HEK293 (cell line): ENCODE results near the gene PPP1R10.
A peak's percentile ranks its signal among the peaks of the same experiment; 100 is the strongest.

Source experiments
- BCL11A ChIP-seq: fragments of 450-650 bp; formaldehyde crosslinking; IDR thresholded peaks from 2 replicates; pipeline ENCODE4 v1.5.1; 2016; ENCODE audit warnings: low read depth, missing biosample characterization, missing genetic modification characterization
- EGR2 ChIP-seq: fragments of 450-650 bp; formaldehyde crosslinking; IDR thresholded peaks from 2 replicates; pipeline ENCODE4 v1.5.1; 2016; ENCODE audit warnings: low read depth, missing biosample characterization, missing genetic modification characterization
- GFI1B ChIP-seq: fragments of 450-650 bp; formaldehyde crosslinking; IDR thresholded peaks from 2 replicates; pipeline ENCODE4 v1.5.1; 2016; ENCODE audit warnings: missing biosample characterization, missing genetic modification characterization
- GLIS2 ChIP-seq: fragments of 450-650 bp; formaldehyde crosslinking; IDR thresholded peaks from 2 replicates; pipeline ENCODE4 v1.5.1; 2016; ENCODE audit warnings: missing biosample characterization, missing genetic modification characterization
- OSR2 ChIP-seq: fragments of 450-650 bp; formaldehyde crosslinking; IDR thresholded peaks from 2 replicates; pipeline ENCODE4 v1.5.1; 2016; ENCODE audit warnings: missing biosample characterization, missing genetic modification characterization
- PRDM1 ChIP-seq: fragments of 450-650 bp; formaldehyde crosslinking; IDR thresholded peaks from 2 replicates; pipeline ENCODE4; 2016; ENCODE audit warnings: missing biosample characterization, missing genetic modification characterization
- ZBTB1 ChIP-seq: fragments of 450-650 bp; formaldehyde crosslinking; IDR thresholded peaks from 2 replicates; pipeline ENCODE4 v1.5.1; 2016; ENCODE audit warnings: missing biosample characterization, missing genetic modification characterization
- ZNF132 ChIP-seq: fragments of 450-650 bp; formaldehyde crosslinking; IDR thresholded peaks from 2 replicates; pipeline ENCODE4 v1.5.1; 2017; ENCODE audit warnings: missing biosample characterization, missing genetic modification characterization, borderline replicate concordance
- ZNF16 ChIP-seq: fragments of 450-650 bp; formaldehyde crosslinking; IDR thresholded peaks from 2 replicates; pipeline ENCODE4 v1.5.1; 2016; ENCODE audit warnings: low read depth, missing biosample characterization, missing genetic modification characterization
- ZNF302 ChIP-seq: fragments of 450-650 bp; formaldehyde crosslinking; IDR thresholded peaks from 2 replicates; pipeline ENCODE4 v1.5.1; 2016; ENCODE audit warnings: missing biosample characterization, missing genetic modification characterization, low read depth
- ZNF514 ChIP-seq: fragments of 450-650 bp; formaldehyde crosslinking; IDR thresholded peaks from 2 replicates; pipeline ENCODE4 v1.5.1; 2016; ENCODE audit warnings: missing biosample characterization, missing genetic modification characterization
- ZNF677 ChIP-seq: fragments of 450-650 bp; IDR thresholded peaks from 2 replicates; pipeline ENCODE4 v1.5.0; 2018; ENCODE audit warnings: missing biosample characterization, mild to moderate bottlenecking, missing genetic modification characterization, moderate library complexity
- ZNF837 ChIP-seq: fragments of 450-650 bp; formaldehyde crosslinking; IDR thresholded peaks from 2 replicates; pipeline ENCODE4 v1.5.1; 2016; ENCODE audit warnings: missing biosample characterization, missing genetic modification characterization
- ZSCAN30 ChIP-seq: fragments of 450-650 bp; IDR thresholded peaks from 2 replicates; pipeline ENCODE4 v1.5.1; 2018; ENCODE audit warnings: missing biosample characterization, mild to moderate bottlenecking, missing genetic modification characterization, moderate library complexity
- TF ChIP-seq, protein P1 (sequence below): fragments of 450-650 bp; formaldehyde crosslinking; IDR thresholded peaks from 2 replicates; pipeline ENCODE4 v1.5.1; 2016; ENCODE audit warnings: missing biosample characterization, missing genetic modification characterization
- TF ChIP-seq, protein P2 (sequence below): fragments of 450-650 bp; formaldehyde crosslinking; IDR thresholded peaks from 2 replicates; pipeline ENCODE4 v1.5.1; 2016; ENCODE audit warnings: missing biosample characterization, missing genetic modification characterization
- TF ChIP-seq, protein P3 (sequence below): fragments of 450-650 bp; formaldehyde crosslinking; IDR thresholded peaks from 2 replicates; pipeline ENCODE4 v1.5.1; 2016; ENCODE audit warnings: missing biosample characterization, missing genetic modification characterization, low read depth
- TF ChIP-seq, protein P4 (sequence below): fragments of 450-650 bp; formaldehyde crosslinking; IDR thresholded peaks from 2 replicates; pipeline ENCODE4 v1.5.1; 2016; ENCODE audit warnings: missing biosample characterization, missing genetic modification characterization, borderline replicate concordance
- TF ChIP-seq, protein P5 (sequence below): fragments of 450-650 bp; formaldehyde crosslinking; IDR thresholded peaks from 2 replicates; pipeline ENCODE4 v1.5.1; 2017; ENCODE audit warnings: missing biosample characterization, missing genetic modification characterization
- TF ChIP-seq, protein P6 (sequence below): fragments of 450-650 bp; formaldehyde crosslinking; IDR thresholded peaks from 2 replicates; pipeline ENCODE4 v1.5.1; 2016; ENCODE audit warnings: missing biosample characterization, missing genetic modification characterization
- TF ChIP-seq, protein P7 (sequence below): fragments of 450-650 bp; formaldehyde crosslinking; IDR thresholded peaks from 2 replicates; pipeline ENCODE4 v1.5.1; 2016; ENCODE audit warnings: missing biosample characterization, missing genetic modification characterization
- TF ChIP-seq, protein P8 (sequence below): fragments of 450-650 bp; IDR thresholded peaks from 2 replicates; pipeline ENCODE4 v1.5.1; 2018; ENCODE audit warnings: missing biosample characterization, missing genetic modification characterization
- TF ChIP-seq, protein P9 (sequence below): fragments of 450-650 bp; formaldehyde crosslinking; optimal IDR thresholded peaks from 2 replicates; pipeline ENCODE3; 2016; ENCODE audit warnings: missing biosample characterization, mild to moderate bottlenecking, missing genetic modification characterization

Gene PPP1R10

DNA sequence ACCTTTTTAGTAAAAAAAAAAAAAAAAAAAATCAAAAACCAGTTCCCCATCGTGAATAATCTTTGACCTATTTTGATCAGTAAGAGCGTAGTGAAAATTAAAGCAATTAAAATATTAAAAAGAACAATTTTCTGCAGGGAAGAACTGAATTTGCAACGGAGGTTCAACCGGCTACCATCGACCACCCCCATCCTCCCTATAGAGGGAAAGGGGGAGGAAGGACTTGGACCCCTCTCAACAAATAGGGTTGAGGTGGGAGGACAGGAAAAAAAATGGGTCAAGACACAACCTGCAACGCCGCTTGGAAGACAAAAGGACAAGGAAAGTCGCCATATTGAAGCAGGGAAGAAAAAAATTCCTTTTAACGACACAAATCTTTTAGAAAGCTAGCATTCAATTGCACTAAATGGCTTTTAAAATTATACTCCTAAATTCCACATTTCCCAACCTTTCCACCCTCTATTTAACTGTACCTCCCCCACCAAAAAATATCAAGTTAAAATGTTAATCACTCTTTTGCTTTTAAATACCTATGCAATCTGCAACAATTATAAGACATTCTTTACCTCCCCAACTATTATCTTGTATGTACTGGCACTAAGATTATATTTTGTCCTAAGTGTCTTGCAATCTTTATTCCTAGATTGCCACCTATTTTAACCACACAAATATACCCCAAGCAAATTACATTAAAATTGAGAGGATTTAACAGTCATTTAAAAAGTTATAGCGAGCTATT lies 1.7 kb downstream of the PPP1R10 start (continued):
- TF ChIP-seq, protein P1, sequence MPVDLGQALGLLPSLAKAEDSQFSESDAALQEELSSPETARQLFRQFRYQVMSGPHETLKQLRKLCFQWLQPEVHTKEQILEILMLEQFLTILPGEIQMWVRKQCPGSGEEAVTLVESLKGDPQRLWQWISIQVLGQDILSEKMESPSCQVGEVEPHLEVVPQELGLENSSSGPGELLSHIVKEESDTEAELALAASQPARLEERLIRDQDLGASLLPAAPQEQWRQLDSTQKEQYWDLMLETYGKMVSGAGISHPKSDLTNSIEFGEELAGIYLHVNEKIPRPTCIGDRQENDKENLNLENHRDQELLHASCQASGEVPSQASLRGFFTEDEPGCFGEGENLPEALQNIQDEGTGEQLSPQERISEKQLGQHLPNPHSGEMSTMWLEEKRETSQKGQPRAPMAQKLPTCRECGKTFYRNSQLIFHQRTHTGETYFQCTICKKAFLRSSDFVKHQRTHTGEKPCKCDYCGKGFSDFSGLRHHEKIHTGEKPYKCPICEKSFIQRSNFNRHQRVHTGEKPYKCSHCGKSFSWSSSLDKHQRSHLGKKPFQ (tag by site-specific recombination), result no peak
- TF ChIP-seq, protein P2, sequence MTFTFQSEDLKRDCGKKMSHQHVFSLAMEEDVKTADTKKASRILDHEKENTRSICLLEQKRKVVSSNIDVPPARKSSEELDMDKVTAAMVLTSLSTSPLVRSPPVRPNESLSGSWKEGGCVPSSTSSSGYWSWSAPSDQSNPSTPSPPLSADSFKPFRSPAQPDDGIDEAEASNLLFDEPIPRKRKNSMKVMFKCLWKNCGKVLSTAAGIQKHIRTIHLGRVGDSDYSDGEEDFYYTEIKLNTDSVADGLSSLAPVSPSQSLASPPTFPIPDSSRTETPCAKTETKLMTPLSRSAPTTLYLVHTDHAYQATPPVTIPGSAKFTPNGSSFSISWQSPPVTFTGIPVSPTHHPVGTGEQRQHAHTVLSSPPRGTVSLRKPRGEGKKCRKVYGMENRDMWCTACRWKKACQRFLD, result no peak
- 0 out of 2 replicates have a peak, but pooled peaks have one; percentile 48 for TF ChIP-seq ZSCAN30 (tag by site-specific recombination)
- TF ChIP-seq EGR2 (tag by site-specific recombination), result 0 out of 2 replicates have a peak, but pooled peaks have one; percentile 18
- no peak for TF ChIP-seq ZNF16
- TF ChIP-seq BCL11A (tag by site-specific recombination), result no peak
- TF ChIP-seq, protein P3, sequence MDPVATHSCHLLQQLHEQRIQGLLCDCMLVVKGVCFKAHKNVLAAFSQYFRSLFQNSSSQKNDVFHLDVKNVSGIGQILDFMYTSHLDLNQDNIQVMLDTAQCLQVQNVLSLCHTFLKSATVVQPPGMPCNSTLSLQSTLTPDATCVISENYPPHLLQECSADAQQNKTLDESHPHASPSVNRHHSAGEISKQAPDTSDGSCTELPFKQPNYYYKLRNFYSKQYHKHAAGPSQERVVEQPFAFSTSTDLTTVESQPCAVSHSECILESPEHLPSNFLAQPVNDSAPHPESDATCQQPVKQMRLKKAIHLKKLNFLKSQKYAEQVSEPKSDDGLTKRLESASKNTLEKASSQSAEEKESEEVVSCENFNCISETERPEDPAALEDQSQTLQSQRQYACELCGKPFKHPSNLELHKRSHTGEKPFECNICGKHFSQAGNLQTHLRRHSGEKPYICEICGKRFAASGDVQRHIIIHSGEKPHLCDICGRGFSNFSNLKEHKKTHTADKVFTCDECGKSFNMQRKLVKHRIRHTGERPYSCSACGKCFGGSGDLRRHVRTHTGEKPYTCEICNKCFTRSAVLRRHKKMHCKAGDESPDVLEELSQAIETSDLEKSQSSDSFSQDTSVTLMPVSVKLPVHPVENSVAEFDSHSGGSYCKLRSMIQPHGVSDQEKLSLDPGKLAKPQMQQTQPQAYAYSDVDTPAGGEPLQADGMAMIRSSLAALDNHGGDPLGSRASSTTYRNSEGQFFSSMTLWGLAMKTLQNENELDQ (tag by site-specific recombination), result no peak
- TF ChIP-seq, protein P4, sequence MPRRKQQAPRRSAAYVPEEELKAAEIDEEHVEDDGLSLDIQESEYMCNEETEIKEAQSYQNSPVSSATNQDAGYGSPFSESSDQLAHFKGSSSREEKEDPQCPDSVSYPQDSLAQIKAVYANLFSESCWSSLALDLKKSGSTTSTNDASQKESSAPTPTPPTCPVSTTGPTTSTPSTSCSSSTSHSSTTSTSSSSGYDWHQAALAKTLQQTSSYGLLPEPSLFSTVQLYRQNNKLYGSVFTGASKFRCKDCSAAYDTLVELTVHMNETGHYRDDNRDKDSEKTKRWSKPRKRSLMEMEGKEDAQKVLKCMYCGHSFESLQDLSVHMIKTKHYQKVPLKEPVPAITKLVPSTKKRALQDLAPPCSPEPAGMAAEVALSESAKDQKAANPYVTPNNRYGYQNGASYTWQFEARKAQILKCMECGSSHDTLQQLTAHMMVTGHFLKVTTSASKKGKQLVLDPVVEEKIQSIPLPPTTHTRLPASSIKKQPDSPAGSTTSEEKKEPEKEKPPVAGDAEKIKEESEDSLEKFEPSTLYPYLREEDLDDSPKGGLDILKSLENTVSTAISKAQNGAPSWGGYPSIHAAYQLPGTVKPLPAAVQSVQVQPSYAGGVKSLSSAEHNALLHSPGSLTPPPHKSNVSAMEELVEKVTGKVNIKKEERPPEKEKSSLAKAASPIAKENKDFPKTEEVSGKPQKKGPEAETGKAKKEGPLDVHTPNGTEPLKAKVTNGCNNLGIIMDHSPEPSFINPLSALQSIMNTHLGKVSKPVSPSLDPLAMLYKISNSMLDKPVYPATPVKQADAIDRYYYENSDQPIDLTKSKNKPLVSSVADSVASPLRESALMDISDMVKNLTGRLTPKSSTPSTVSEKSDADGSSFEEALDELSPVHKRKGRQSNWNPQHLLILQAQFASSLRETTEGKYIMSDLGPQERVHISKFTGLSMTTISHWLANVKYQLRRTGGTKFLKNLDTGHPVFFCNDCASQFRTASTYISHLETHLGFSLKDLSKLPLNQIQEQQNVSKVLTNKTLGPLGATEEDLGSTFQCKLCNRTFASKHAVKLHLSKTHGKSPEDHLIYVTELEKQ, result no peak
- TF ChIP-seq OSR2 (tag by site-specific recombination), result no peak
- TF ChIP-seq, protein P5, sequence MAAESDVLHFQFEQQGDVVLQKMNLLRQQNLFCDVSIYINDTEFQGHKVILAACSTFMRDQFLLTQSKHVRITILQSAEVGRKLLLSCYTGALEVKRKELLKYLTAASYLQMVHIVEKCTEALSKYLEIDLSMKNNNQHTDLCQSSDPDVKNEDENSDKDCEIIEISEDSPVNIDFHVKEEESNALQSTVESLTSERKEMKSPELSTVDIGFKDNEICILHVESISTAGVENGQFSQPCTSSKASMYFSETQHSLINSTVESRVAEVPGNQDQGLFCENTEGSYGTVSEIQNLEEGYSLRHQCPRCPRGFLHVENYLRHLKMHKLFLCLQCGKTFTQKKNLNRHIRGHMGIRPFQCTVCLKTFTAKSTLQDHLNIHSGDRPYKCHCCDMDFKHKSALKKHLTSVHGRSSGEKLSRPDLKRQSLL (tag by site-specific recombination), result no peak; the same call in 1 of the 2 replicates
- TF ChIP-seq GLIS2 (tag by site-specific recombination), result no peak
- TF ChIP-seq, protein P6, sequence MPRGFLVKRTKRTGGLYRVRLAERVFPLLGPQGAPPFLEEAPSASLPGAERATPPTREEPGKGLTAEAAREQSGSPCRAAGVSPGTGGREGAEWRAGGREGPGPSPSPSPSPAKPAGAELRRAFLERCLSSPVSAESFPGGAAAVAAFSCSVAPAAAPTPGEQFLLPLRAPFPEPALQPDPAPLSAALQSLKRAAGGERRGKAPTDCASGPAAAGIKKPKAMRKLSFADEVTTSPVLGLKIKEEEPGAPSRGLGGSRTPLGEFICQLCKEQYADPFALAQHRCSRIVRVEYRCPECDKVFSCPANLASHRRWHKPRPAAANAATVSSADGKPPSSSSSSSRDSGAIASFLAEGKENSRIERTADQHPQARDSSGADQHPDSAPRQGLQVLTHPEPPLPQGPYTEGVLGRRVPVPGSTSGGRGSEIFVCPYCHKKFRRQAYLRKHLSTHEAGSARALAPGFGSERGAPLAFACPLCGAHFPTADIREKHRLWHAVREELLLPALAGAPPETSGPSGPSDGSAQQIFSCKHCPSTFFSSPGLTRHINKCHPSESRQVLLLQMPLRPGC, result no peak; the same call in none of the 2 replicates
- TF ChIP-seq, protein P7, sequence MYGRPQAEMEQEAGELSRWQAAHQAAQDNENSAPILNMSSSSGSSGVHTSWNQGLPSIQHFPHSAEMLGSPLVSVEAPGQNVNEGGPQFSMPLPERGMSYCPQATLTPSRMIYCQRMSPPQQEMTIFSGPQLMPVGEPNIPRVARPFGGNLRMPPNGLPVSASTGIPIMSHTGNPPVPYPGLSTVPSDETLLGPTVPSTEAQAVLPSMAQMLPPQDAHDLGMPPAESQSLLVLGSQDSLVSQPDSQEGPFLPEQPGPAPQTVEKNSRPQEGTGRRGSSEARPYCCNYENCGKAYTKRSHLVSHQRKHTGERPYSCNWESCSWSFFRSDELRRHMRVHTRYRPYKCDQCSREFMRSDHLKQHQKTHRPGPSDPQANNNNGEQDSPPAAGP, result no peak
- no peak for TF ChIP-seq ZNF302 (tag by site-specific recombination)
- no peak for TF ChIP-seq ZNF514
- TF ChIP-seq GFI1B, result no peak
- TF ChIP-seq, protein P8, sequence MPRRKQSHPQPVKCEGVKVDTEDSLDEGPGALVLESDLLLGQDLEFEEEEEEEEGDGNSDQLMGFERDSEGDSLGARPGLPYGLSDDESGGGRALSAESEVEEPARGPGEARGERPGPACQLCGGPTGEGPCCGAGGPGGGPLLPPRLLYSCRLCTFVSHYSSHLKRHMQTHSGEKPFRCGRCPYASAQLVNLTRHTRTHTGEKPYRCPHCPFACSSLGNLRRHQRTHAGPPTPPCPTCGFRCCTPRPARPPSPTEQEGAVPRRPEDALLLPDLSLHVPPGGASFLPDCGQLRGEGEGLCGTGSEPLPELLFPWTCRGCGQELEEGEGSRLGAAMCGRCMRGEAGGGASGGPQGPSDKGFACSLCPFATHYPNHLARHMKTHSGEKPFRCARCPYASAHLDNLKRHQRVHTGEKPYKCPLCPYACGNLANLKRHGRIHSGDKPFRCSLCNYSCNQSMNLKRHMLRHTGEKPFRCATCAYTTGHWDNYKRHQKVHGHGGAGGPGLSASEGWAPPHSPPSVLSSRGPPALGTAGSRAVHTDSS (tag by site-specific recombination), result no peak
- TF ChIP-seq ZBTB1 (tag by site-specific recombination), result no peak
- TF ChIP-seq ZNF132, result no peak
- TF ChIP-seq ZNF677, result no peak
- TF ChIP-seq, protein P9, sequence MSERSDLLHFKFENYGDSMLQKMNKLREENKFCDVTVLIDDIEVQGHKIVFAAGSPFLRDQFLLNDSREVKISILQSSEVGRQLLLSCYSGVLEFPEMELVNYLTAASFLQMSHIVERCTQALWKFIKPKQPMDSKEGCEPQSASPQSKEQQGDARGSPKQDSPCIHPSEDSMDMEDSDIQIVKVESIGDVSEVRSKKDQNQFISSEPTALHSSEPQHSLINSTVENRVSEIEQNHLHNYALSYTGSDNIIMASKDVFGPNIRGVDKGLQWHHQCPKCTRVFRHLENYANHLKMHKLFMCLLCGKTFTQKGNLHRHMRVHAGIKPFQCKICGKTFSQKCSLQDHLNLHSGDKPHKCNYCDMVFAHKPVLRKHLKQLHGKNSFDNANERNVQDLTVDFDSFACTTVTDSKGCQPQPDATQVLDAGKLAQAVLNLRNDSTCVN (tag by site-specific recombination), result no peak
- peak; percentile 65 for TF ChIP-seq PRDM1 (tag by site-specific recombination)
- no peak for TF ChIP-seq ZNF837 (tag by site-specific recombination)
